T47D (cell line): ENCODE data around the gene ASCL5.

Experiments
- DNase-seq, 2 experiments: peaks; one replicate each; pipeline versions ENCODE4 v3.0.0 to v3.0.0-alpha.2; 2011 to 2012; ENCODE audit warnings: low read depth in 1 of 2, low spot score in 1 of 2
- JUND ChIP-seq: IDR thresholded peaks from 2 replicates; pipeline ENCODE4 v1.6.1; 2012; ENCODE audit warnings: low read depth
- in situ Hi-C: cut with HindIII; loops from 2 replicates; pipeline ENCODE4 v1.10.0; 2016; ENCODE audit warnings: low sequenced_read_pairs, low pct_unique_long_range_greater_than_20kb

ASCL5 gene

GRCh38 chr1:201119206-201120197, 7.5 kb downstream of the ASCL5 start:
- DNase-seq: peak; percentile 73 to 74
- in situ Hi-C loops: no loop called here
- no peak for TF ChIP-seq JUND

- in situ Hi-C loops: no loop called here
- no peak for TF ChIP-seq JUND
- no peak for DNase-seq
Measured at GRCh38 chr1:201116091-201116490, 10.9 kb downstream of the ASCL5 start.

GRCh38 chr1:201115390-201115937, 11.5 kb downstream of the ASCL5 start:
- TF ChIP-seq JUND: no peak
- no peak for DNase-seq
- in situ Hi-C loops: no loop called here

- in situ Hi-C loops: no loop called here
- DNase-seq: peak; percentile 96 to 99
Measured at GRCh38 chr1:201114245-201115131, 12.5 kb downstream of the ASCL5 start.

GRCh38 chr1:201113451-201114244, 13.3 kb downstream of the ASCL5 start:
- DNase-seq: no peak
- TF ChIP-seq JUND: no peak
- in situ Hi-C loops: no loop called here

More at GRCh38 chr1:201114245-201115131, 12.5 kb downstream of the ASCL5 start:
- TF ChIP-seq JUND: no peak

GRCh38 chr1:201112926-201113325, 14.1 kb downstream of the ASCL5 start:
- no peak for TF ChIP-seq JUND
- DNase-seq: no peak
- in situ Hi-C loops: no loop called here

- in situ Hi-C loops: no loop called here
- DNase-seq: no peak
- TF ChIP-seq JUND: no peak
Measured at GRCh38 chr1:201112173-201112731, 14.7 kb downstream of the ASCL5 start, which contains the start of gene CACNA1S. TSS of gene CACNA1S (minus strand) at chr1:201112426. CDS start at chr1:201112339, 87 bp downstream.

- in situ Hi-C loops: no loop called here
- no peak for DNase-seq
- TF ChIP-seq JUND: no peak
Measured at GRCh38 chr1:201111672-201112071, 15.3 kb downstream of the ASCL5 start.

GRCh38 chr1:201111156-201111555, 15.8 kb downstream of the ASCL5 start:
- TF ChIP-seq JUND: no peak
- in situ Hi-C loops: no loop called here
- no peak for DNase-seq

GRCh38 chr1:201110616-201111015, 16.4 kb downstream of the ASCL5 start:
- in situ Hi-C loops: no loop called here
- no peak for DNase-seq
- TF ChIP-seq JUND: no peak

GRCh38 chr1:201110138-201110537, 16.8 kb downstream of the ASCL5 start:
- in situ Hi-C loops: no loop called here
- no peak for DNase-seq
- no peak for TF ChIP-seq JUND

- in situ Hi-C loops: no loop called here
- no peak for DNase-seq
- TF ChIP-seq JUND: no peak
Measured at GRCh38 chr1:201109651-201110050, 17.3 kb downstream of the ASCL5 start.
